Measurements from ENCODE around the gene UBR3.
"Not testable (repeated sequence)": the region's sequence is repeated elsewhere in the genome, so short reads cannot be mapped to it uniquely, and the experiment has no call there.

The UBR3 gene

GRCh38 chr2:170123593-170123992 is 296.3 kb downstream of the UBR3 start:
- Histone ChIP-seq H3K36me3 (replicated peaks; ENCODE audit: low read depth, low read length) (peaks cover 7% of the 10 kb centered on the region), H3K9ac (ENCODE audit: low read length) (no peak overlapping the region), H4K20me1 (ENCODE audit: insufficient read depth, low read length) (no peaks in the 10 kb centered on the region), H3K4me1 (ENCODE audit: low read length) (no peaks in the 10 kb centered on the region), H3K27ac (ENCODE audit: low read length) (no peak overlapping the region), H2AFZ (ENCODE audit: low read depth, low read length) (no peak overlapping the region), H3K4me2 (ENCODE audit: low read length) (no peak overlapping the region), H3K27me3 (ENCODE audit: low read depth, low read length) (no peaks in the 10 kb centered on the region), H3K79me2 (ENCODE audit: low read length) (no peaks in the 10 kb centered on the region), H3K9me3 (ENCODE audit: insufficient read depth, low read length) (0 out of 2 replicates have a peak, but pooled peaks cover 4% of the 10 kb centered on the region), H3K4me3 (ENCODE audit: low read length) (no peak overlapping the region)
- no peak for TF ChIP-seq EZH2phosphoT487 (IDR thresholded peaks at IDR 0.05; ENCODE audit: low read depth)
- no peak for TF ChIP-seq CTCF (IDR thresholded peaks at IDR 0.05; ENCODE audit: low read depth, low read length)

GRCh38 chr2:170126138-170126728 is 299.0 kb downstream of the UBR3 start:
- H3K36me3 ChIP-seq (replicated peaks; ENCODE audit: low read depth, low read length); H3K4me2 ChIP-seq (ENCODE audit: low read length); H4K20me1 ChIP-seq (ENCODE audit: insufficient read depth, low read length); H3K4me1 ChIP-seq (ENCODE audit: low read length); H3K9ac ChIP-seq (ENCODE audit: low read length); H3K27ac ChIP-seq (ENCODE audit: low read length); H3K27me3 ChIP-seq (ENCODE audit: low read depth, low read length); H3K9me3 ChIP-seq (ENCODE audit: insufficient read depth, low read length); H3K79me2 ChIP-seq (ENCODE audit: low read length); H2AFZ ChIP-seq (ENCODE audit: low read depth, low read length); H3K4me3 ChIP-seq (ENCODE audit: low read length): not testable (repeated sequence)

Measured in OCI-LY3 (cell line).